GM21381 (cell line): ENCODE measurements around the gene SRGAP3.

Source experiments
- ATAC-seq: cut with Tn5 transposase; IDR thresholded peaks from one replicate; pipeline ENCODE4 v1.9.1; 2021; ENCODE audit warnings: mild to moderate bottlenecking, moderate library complexity; ENCODE audit not compliant: unreplicated experiment

Gene SRGAP3

DNA sequence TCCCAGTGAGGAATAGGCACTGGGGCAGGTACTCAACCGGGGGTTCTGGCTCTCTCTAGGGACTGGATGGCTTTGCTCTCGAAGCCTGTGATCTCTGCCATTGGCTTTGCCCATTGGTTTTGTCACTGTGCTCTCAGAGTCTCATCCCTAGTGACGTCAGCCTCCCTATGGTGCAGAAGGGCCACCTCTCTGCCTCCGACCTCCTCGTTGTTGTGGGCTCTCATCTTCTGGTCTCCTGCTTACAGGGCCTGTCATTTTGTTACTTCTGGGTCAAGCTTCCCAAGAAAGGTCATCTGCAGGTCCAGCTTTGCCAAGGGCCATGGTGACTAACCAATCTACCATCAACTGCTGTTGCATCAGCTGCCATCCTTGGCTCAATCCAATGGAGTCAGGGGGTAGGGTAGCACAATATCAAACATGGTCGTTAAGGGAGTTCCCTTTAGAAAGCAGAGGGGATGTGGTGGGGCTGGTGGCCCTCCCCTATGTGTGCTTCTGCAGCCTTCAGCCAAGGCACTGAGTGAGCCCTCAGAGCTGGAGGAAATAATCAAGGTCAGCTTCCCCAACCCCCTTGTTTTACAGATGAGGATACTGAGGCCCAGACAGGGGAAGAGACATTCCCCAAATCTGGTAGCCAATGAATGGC, 272.8 kb downstream of the SRGAP3 start:
- no peak for ATAC-seq

DNA sequence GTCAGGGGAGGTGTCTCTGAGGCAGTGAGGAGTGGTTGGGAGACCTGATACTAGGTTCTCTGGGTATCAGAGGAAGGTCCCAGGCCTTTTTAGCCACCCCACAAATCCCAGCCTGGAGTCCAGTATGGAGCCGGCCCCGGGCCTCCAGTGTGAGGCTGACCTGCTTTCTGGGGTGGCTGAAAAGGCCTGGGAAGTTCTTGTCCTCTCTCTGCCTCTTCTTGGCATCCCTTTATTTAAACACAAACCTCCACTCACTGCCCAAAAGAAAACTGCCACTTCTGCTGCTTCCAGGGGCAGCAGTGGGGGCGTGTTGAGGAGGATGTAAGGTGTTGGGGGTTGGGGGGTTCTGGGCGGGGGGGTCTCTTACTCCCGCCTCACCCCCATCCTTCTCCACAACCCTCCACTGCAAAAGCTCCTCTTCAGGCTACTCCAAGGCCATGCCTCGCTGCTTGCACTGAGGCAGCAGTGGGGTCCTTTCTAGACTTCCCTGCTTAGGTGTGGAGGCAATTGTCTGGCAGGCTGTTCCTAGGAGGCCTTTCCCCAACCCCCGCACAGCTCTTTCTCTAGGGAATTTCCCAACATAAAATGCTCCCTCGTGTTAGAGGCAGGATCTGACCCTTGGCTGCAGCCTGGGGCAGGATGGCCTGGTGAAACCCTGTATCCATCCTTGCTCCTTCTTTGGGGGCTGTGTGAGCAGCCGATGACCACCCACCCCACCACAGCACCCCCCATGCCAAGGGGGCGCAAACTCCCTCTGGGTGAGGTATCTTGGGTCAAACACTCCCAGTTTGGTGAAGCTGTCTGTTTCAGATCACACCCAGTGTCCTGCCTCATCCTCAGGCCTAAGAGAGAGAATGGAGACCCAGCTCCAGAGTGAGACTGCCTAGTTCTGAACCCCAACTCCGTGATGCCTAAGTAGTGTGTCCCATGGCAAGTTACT, 274.1 kb downstream of the SRGAP3 start:
- ATAC-seq = no peak

DNA sequence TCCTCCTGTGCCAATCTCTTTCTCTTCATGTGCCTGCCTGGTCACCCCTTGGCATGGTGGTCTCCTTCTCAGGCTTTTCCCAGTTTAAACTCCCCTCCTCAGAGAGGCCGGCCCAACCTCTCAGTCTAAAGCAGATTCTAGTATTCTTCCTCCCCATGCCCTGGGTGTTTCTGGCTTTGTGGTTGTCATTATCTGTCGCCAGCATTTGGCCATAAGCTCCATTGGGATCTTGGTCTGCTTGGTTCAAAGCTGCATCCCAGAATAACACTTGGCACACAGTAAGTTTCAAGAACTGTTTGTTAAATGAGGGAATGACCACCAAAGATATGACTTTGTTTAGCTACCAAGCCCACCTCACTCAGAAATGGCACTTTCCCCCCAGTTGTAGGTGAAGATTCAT, 275.0 kb downstream of the SRGAP3 start:
- ATAC-seq = no peak

DNA sequence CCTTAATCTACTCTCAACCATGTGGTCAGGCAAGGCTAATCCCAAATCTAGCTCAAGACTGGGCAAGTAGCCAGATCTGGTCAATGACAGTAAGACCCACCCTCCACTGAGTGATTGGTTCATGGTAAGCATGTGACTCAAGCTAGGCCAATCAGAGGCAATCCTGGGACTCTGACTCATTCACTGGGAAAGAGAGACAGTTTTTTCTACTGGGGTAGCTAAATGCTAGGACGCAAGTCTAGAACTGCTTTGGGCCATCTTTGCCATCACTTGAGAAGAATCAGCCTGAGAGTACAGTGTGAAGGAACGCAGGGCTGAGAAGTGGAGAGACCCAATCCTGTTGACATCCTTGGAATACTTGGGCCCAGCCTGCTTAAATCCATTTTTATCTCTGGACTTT, 276.8 kb downstream of the SRGAP3 start:
- ATAC-seq = no peak

DNA sequence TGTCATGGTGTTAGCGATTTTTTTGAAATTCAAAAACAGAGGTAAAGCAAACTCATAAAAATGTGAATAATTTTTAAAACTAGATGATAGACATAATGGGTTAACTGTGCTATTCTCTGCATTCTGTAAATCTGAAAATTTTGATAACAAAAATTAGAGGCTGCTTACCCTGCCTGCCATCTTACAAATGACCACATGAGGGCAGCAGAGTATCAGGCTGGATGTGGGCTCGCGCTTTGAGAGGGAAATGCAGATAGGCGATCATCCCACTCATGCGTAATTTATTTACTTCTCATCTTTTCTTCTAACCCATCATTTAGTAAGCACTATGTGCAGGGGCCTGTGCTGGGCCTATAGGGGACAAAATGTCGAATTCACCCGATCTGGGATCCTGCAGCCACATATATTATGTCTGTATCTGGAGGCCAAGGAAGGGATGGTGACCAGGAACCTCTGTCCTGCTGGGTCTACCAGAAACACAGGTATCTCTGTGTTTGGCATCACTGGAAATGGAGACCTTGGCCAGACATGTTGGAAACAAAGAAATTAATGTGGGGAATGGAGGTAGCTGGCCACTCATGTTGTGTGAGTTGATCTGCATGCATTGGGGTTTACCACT, 278.4 kb downstream of the SRGAP3 start:
- ATAC-seq = peak; percentile 51

DNA sequence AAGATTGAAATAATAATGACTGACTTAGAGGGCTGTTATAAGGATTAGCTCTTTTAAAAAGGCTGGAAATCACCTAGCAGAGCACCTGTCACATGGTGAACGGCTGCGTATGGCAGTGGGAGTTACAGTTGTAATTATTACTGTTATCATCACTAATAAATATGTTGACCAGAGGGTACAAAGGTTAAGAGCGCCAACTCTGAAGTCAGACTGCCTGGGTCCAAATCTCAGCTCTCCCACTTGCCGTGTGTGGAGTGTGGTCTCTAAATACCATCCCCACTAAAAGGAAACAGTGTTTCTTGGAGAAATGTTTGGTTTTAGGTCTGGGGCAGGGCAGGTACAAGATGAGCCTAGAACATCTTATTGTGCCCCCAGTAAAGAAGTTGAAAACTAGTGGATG, 280.2 kb downstream of the SRGAP3 start:
- ATAC-seq = no peak

DNA sequence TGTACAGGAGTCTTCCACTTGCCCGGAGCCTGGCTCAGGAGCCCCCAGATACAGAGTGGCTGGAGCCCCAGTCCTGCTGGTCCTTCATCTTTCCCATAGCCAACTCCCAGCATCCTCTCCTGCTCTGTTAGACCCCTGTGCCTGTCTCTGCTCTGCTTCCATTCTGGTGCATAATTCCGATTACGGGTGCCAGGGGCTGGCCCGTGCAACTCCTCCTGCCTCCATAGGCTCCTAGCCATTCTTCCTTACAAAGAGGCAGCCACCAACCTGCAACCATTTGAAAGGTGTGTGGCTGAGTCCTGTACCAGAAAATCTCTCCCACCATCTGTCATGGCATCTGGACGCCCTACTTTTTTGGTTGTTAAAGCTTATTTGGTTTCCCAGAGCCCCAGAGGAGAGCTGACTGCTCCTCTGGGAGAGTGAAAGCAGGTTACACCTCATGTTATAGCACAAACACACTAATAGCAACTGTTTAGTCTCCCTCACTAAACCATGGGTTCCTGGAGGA, 281.0 kb downstream of the SRGAP3 start:
- ATAC-seq = no peak

DNA sequence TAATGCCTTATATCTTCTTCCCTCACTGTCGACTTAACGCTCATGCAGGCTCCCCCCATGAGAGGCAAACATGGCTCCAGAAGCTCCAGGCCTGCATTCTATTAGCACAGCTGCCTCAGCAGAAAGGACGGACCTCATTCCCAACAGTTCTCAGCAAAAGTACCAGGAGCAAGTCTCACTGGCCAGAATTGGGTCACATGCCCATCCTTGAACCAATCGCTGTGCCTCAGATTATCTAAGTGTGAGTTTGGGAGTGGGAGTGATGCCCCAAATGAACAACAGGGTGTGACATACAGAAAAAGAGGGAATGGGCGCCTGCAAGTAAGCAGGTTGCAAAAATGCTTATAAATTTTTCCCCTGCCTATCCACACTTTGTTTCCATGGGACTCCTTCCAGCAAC, 281.9 kb downstream of the SRGAP3 start:
- ATAC-seq = no peak

DNA sequence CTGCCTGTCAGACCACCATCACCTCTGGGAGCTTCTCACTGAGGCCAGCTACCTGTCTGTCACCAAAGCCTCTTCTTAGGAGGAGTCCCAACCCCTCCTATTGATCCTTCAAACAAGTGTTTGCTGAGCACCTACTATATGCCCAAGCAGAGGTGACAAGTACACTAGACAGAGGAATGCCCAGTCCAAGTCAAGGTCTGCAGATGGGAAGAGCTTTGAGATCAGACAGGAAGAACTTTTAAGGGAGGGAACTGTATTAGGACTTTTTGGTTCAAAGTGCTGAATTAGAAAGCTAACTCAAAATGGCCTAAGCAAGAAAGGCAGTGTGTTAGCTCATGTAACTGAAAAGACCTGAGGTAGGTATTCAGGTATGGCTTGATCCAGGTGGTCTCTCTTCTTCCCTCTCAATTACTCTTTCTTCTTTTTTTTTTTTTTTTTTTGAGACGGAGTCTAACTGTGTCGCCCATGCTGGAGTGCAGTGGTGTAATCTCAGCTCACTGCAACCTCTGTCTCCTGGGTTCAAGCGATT, 282.6 kb downstream of the SRGAP3 start:
- ATAC-seq = no peak

DNA sequence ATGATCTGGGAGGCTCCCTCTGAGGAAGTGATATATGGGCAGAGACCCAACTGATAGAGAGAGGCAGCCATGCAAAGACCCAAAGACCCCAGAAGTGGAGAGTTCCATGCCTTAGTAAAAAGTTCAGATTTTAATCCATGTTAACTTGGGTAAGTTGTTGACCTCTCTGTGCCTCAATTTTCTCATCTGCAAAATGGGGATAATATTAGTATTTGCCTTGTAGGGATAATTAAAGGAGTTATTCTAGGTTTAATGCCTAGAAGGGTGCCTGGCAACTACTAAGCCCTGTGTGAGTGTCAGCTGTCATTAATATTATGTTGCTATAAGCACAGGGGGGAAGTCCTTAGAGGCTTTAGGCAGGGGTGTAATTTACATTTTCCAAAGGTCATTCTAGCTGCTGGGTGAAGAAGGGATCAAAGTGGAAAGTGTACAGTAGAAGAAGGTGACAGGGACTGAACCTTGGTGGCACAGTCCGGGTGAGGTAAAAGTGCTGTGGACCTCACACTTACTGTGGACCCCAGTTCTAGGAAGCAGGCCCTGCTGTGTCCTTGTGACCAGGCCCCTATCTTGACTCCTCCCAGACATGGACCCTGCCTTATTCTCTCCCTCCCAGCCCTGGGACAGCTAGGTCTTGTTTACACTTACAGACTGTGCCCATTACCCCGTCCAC, 283.2 kb downstream of the SRGAP3 start:
- ATAC-seq = no peak

DNA sequence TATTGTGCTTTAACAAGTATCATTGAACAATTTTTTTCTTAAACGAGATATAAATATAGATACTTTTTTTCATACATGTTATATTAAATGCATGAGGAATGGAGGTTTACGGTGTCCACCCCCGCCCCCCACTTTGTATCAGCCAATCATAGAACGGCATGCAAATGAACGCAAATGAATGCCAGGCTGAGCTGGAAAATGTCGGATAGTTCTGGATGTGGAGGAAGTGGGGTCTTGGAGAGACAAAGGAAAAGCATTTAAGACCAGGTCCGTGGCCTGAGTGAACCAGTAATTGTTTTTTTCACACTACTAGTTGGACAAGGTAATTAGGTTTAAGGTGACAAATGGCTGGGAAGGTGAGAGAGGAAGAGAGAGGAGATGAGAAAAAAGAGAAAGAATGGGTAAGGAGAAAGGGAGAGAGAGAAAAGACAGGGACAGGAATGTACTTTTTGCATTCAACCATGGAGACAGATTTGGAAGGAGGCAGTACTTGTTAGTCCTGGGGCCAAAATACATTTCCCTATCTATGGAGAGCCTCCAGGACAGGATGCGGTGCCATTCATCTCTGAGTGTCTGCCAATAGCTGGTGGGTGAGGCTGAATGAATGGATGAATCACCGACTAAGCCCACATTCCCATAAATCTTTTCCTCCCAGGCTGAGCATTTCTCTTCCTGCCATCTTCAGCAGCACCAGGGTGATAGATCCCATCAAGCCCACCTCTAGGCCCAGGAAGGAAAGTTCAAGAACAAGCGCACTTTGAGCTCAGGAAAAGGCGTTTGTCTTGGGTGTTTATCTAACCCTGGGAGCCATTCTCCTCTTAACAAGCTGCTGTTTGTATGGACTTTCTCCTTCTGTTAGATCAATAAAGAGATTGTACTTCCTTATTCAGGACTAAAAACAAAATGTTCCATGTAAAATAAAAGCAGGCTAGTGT, 284.7 kb downstream of the SRGAP3 start:
- no peak for ATAC-seq

DNA sequence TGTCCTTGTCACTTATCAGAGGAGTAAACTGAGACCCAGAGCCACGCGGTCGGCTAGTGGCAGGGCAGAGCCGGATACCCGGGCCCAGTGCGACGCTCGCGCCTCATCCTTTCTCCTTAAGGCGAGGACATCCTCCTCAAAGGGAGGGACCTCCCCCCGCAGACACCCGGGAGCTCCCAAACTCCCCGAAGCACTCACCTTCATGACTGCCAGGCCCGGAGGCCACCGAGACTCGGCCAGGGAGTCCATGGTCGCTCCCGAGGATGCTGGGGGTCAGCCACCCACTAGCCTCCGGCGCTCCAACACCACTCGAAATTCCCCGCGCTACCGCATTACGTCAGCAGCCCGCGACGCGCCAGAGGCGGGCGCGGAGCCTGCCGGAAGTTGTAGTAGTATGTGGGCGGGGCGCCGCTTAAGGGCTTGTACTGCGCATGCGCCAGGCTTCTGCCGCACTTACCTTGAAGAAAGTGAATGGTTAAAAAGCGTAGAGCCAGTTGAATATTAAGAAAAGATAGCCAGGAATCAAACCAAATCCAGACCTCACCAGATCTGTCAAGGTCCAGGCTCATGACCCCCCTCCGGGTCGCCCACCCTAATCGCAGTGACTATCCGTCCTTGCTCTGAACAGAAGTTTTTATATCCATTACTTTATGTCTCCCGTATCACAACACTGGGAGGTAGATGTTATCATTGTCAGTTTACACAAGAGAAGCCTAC, 286.2 kb downstream of the SRGAP3 start, which contains the start of gene RAD18:
Gene RAD18, minus strand, starts transcription at position 336 of the 717 bp plus-strand sequence. Its CDS starts 87 bp downstream, at position 249.
- peak; percentile 90 for ATAC-seq

DNA sequence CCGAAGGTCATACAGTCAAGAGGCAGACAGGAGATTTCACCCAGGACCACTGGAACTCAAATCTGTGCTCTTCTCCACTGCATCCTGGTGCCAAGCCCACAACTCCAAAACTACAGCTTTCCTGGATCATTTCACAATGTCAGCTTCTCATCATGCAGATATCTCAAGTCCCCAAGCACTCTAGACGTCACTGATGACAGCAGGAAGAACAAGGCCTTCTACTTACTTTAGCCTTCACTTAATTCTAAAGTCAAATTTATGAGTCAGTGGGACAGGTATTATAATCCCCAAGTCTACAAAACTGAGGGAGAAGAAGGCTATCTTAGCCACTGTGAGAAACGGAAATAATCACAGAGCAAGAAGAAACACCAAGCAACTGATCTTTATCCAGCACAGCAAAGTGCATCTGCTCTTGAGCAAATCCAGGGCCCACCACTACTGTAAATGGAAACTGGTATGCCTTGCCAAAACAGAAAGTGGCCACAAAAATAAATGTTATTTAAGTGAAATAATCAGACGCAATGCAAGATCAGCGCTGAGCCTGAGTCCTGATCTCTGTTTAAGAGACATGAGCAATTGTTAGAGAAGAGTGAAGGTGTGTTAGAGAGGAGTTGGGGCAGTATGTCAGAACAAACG, 287.1 kb downstream of the SRGAP3 start:
- ATAC-seq = no peak

DNA sequence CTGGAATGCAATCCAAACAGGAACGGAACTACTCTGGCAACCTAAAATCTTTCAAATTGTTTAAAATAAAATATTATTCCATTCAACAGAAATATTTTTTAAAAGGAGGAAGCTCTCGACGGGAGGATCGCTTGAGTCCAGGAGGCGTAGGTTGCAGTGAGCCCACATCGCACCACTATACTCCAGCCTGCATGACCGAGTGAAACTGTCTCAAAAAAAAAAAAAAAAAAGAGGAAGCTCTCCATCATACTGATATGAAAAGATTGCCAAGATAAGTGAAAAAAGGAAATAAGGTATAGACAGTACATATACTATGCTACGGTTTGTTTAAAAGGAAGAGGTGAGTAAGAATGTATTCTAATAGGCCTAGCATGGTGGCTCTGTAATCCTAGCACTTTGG, 289.8 kb downstream of the SRGAP3 start:
- ATAC-seq = no peak

DNA sequence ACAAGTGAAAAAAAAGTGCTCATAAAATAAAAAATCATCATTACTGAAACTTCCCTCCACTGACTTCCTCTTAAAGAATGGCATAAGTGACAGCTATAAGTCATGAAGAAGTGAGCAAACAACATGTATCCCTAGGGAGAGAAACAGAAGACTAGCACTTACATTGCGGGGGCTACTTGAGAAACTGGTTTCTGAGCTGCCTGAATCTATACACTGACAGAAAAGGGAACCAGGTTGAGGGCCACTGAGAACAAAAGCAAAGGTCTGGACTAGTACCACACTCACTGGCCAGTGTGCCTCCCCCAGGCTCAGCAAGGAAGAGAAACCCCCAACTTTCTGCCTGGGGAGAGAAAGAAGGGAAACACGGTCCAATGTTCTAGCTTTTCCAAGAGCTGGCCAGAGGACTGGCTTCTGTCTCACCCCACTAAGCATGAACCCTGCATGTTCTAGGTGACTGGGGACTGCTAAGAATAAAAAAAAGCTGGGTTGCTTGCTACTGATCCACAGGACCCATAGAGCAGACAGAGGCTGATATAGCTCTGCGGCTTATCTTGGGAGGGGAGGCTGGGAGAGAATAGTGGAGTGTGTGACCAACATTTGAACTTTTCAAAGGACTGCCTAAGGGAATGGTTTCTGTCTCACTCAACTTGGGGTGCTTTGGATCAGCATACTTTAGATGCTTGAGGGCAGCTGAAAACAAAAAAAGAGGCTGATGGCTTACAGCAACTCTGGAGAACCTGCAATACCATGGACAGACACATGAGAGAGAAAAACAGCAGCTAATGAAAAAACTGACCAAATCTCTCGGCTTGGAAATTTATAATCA, 294.3 kb downstream of the SRGAP3 start:
- ATAC-seq = peak; percentile 86

DNA sequence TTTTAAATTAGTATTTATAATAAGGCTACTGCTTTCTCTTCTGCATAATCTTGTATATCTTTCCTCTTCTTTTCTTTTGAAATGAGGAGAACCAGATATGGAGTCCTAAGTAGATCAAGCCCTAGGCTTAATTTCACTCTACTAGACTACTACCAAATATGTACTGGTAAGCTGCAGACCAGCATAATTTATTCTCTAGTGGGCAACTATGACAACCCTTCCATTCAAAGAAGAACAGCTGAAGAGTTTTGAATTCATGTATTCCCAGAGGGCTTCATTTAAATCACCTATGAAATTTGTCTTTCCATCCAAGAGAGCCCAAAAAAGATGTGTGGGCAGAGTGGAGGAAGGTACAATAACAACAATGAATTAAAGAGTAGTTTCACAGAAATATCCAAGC, 296.1 kb downstream of the SRGAP3 start:
- ATAC-seq = no peak

DNA sequence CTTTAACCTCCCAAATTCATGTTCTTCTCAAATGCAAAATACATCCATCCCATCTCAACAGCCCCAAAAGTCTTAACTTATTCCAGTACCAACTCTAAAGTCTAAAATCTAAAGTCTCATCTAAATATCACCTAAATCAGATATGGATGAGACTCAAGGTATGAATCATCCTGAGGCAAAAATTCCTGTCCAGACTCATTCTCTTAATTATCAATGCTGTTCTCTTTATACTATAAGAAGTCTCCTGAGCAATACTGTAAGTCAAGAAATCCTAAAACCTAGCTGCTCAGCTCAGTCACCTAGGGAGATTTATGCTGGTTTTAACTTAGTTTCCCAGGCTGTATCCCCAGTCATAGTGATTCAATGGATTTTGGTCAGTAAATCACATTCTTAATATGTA, 297.3 kb downstream of the SRGAP3 start:
- ATAC-seq = no peak
